ENCODE results near the gene ZNF410.
"Not testable (repeated sequence)": the region's sequence is repeated elsewhere in the genome, so short reads cannot be mapped to it uniquely, and the experiment has no call there.

Gene ZNF410

DNA sequence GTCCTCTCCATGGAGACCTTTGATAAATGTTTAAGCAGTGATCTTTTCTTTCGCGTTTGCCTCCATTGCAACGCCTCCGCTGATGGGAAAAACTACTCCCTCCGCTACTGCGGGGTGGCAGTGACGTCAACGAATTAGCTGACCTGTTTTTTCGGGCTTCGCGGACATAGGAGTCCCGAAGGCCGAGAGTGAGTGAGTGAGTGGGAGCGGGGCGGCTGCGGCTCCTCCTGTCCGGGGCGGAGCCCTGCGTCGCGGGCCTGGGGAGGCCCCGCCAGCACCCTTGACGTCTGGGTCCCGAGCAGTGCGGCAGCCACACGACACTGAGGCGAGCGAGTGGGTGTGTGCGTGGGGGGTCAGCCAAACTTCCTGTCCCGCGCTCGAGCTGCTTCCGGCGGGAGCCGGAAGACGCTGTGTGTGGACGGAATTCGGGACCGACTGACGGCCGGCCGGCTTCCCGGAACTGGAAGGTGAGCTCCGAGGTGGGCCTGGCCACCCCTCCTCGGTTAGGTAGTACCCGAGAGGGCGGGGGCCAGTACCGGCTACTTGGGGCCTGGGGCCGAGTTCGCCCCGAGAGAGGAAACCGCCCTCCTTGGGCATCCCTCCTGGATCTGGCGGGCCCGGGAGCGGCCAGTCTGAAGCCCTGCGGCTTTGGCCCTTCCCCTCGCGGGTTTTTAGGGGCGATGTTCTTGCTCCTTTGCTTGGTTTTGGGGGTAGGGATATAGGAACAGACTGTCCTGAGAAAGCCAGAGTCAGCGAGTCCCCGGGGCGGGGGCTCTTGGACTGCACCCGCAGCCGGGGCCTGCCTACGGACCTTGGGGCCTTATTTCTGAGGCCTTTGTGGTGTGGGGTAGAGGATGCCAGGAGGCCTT is at the start of gene ZNF410:
Gene ZNF410, plus strand, starts transcription at position 411 of the 869 bp plus-strand sequence. CDS start 5,317 bp downstream, outside the sequence.
- DNase-seq: peak; percentile 86

DNA sequence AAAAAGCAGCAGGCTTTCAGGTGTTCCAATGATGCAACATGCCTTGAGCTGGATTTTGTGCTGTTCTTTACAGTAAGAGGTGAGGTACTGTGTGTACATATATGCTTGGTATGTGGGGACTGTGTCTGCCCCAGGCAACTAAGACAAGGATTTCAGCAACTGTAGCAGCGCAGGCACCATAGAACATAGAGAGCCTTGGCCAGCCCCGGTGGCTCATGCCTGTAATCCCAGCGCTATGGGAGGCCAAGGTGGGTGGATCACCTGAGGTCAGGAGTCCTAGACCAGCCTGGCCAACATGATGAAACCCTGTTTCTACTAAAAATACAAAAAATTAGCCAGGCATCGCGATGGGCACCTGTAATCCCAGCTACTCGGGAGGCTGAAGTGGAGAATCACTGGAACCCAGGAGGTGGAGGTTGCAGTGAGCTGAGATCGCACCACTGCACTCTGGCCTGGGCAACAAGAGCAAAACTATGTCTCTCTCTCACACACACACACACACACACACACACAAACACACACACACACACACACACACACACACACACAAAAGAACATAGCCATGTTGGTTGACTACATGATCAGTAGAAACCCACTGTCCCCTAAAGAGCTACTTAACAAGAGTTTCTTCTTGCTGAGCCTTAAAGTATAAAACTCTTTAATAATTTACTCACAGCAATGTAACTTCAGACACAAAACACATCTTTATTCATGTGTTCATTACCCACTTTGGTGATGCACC is 48.2 kb upstream of the ZNF410 start:
- not testable (repeated sequence) for DNase-seq

GRCh38 chr14:73842201-73842600 is 44.5 kb upstream of the ZNF410 start:
- DNase-seq: no peak

DNA sequence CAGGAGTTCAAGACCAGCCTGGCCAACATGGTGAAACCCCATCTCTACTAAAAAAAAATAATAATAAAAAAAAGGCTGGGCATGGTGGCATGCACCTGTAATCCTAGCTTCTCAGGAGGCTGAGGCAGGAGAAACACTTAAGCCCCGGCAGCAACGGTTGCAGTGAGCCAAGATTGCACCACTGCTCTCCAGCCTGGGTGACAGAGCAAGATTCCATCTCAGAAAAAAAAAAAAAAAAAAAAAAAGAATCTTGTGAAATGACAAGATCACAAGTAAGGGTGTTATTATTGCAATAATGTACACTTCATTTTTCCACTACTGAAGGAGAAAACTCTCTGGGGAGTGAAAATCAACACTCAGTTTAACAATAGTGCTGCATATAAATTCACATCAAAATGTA is 43.8 kb upstream of the ZNF410 start:
- DNase-seq: no peak

GRCh38 chr14:73843296-73843695 is 43.4 kb upstream of the ZNF410 start:
- no peak for DNase-seq

DNA sequence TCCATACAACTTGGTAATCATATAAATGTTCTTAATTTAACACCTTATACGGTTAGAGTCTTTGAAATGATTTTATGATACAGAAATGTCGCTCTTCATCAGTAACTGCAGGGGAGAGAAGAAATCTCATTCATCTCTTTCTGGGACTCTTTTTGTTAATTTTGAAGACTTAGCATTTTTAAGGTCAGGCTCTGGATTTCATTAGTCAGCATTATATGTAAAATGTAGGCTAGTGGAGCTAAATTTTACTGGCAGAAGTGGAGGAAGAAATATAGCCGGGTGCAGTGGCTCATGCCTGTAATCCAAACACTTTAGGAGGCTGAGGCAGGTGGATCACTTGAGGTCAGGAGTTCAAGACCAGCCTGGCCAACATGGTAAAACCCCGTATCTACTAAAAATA is 39.7 kb upstream of the ZNF410 start:
- DNase-seq: no peak

DNA sequence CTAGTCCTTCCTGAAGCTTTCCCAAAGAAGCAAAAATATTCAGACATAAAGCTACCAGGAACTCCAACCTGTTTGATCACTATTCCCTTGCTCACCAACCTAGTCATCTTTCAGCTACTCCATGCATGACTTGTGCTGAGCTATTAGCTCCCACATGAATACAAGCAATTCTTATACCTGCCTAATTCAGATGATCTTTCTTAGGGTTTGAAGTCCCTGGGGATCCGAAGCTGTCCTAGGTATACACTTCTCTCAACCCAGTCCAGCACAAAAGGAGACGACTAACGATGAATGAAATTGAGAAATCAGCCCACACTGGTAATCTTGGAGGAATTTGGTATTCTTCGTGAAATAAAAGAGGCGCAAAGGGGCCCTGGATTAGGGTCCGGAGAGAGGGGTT is 35.7 kb upstream of the ZNF410 start:
- DNase-seq: no peak

GRCh38 chr14:73851567-73852382 is 34.9 kb upstream of the ZNF410 start, which contains the start of gene PTGR2:
TSS of gene PTGR2 (plus strand) at chr14:73851831. CDS start at chr14:73858863, 7,032 bp downstream.
- peak; percentile 95 for DNase-seq

GRCh38 chr14:73859145-73859544 is 27.5 kb upstream of the ZNF410 start:
- DNase-seq: no peak

DNA sequence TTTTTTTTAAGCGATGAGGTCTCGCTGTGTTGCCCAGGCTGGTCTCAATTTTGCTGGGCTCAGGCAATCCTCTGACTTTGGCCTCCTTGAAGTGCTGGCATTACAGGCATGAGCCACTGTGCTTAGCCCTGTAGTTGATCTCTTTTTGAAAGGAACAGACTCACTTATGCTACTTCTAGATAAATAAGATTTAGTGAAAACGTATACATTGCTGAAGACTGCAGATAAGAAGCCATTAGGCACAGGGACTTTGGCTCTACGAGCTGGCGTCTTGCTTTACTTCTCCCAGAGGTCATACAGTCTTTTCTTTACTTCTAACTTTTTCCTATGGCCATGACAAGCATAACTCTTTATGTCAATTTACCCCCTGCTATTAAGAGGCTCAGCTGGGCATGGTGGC is 25.6 kb upstream of the ZNF410 start:
- no peak for DNase-seq

- no peak for DNase-seq
Observed at GRCh38 chr14:73862480-73862879, 24.2 kb upstream of the ZNF410 start.

DNA sequence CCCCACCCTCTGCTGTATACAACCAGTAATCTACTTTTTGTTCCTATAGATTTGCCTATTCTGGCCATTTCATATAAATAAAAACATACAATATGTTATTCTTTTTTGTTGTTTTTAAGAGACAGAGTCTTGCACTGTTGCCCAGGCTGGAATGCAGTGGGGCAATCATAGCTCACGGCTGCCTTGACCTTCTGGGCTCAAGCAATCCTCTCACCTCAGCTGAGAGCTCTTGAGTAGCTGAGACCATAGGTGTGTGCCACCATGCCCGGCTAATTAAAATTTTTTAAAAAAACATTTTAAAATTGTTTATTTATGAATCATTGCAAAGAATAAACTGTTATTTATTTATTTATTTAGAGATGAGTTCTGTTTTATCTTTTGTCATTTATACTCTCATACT is 23.4 kb upstream of the ZNF410 start:
- no peak for DNase-seq

DNA sequence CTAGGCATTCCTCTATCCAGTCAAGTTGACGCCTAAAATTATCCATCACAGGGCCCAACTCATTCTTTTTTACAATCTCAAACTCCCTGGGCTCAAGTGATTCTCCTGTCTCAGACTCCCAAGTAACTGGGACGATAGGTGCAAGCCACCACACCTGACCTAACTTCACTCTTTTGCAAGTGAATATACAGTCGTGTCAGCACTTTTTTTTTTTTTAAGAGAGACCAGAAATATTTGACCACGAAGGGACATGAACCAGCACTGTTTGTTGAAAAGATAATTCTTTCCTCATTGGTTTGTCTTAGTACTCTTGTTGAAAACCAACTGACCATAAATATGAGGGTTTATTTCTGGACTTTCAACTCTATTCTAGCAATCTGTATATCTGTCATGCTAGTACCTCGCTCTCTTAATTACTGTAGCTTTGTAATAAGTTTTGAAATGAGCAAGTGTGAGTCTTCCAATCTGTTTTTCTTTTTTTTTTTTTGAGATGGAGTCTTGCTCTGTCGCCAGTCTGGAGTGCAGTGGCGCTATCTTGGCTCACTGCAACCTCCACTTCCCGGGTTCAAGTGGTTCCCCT is 21.0 kb upstream of the ZNF410 start:
- no peak for DNase-seq

- DNase-seq: not testable (repeated sequence)
Observed at GRCh38 chr14:73869754-73870153, 16.9 kb upstream of the ZNF410 start.

- DNase-seq: no peak
Observed at GRCh38 chr14:73870525-73871235, 16.0 kb upstream of the ZNF410 start.

GRCh38 chr14:73873660-73874059 is 13.0 kb upstream of the ZNF410 start:
- no peak for DNase-seq

DNA sequence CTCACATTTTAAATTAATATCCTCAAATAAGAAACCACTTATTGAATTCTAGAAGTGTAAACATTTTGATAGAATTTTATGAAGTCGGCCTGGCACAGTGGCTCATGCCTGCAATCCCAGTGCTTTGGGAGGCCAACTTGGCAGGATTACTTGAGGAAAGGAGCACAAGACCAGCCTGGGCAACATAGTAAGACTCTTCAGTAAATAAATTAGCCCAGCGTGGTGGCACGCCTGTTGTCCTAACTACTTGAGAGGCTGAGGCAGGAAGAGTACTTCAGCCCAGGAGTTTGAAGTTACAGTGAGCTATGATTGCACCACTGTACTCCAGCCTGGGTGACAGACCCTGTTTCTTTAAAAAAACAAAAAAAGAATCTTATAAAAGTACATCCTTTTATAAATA is 8.9 kb upstream of the ZNF410 start:
- no peak for DNase-seq

DNA sequence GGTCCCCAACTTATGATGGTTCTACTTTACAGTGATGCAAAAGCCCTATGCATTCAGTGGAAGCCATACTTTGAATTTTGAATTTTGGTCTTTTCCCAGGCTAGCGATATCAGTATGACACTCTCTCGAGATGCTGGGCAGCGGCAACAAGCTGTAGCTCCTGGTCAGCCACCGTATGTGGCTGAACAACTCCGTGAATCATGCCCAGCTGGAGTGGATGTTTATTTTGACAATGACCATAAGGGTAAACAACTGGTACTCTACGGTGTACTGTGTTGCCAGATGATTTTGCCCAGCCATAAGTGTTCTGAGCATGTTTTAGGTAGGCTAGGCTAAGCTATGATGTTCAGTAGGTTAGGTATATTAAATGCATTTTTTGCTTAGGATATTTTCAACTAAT is 8.2 kb upstream of the ZNF410 start:
- no peak for DNase-seq

DNA sequence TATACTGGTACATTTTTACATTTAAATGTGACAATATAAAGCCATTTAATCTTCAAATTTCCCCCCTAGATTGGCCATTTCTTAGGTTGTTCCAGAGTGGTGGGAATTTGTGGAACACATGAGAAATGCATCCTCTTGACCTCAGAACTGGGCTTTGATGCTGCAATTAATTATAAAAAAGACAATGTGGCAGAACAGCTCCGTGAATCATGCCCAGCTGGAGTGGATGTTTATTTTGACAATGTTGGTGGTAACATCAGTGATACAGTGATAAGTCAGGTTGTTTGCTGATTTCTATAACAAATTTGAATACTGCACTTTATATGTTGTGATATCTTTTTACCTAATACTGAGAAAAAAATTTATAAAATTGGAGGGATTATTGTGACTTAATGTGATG is 7.6 kb upstream of the ZNF410 start:
- DNase-seq: no peak

GRCh38 chr14:73884438-73885190 is 2.0 kb upstream of the ZNF410 start:
- no peak for DNase-seq

- no peak for DNase-seq
Observed at GRCh38 chr14:73887318-73887616, 608 bp downstream of the ZNF410 start.
